Endothelial cell of umbilical vein (primary cell): ENCODE measurements around the gene FAXDC2. TPM values are rescaled to one million over a fixed set of nuclear protein-coding genes. Genes with fewer than 3 reads are reported as not detected.

Experiments
- BruUV-seq: library from RNA; stranded (reverse); fragments of 400-500 nt; replicated peaks from 2 replicates; lab custom pipeline; 2021; lab: Mats Ljungman, UMichigan
- CTCF ChIA-PET: fragments of 300-600, 350-600 bp; sonication (Branson Sonifier 250); formaldehyde crosslinking; loops from one replicate; lab custom pipeline; 2021; ENCODE audit warnings: antibody characterized with exemption, inconsistent platforms; lab: Charles Lee
- POLR2A ChIA-PET: fragments of 300-600, 350-600 bp; sonication (Branson Sonifier 250); formaldehyde crosslinking; loops from one replicate; lab custom pipeline; 2021; ENCODE audit warnings: antibody characterized with exemption, inconsistent platforms; lab: Charles Lee
- DNase-seq: peaks from one replicate; pipeline ENCODE4 v3.0.0-alpha.2; 2011; ENCODE audit warnings: low read depth, low spot score
- FAIRE-seq: peaks from 2 replicates; lab custom pipeline; 2011; peaks lifted over from hg19 to GRCh38; lab: Jason Lieb, UNC
- H2AFZ ChIP-seq: 2 replicates; pipeline ENCODE4 v1.6.0; 2012; ENCODE audit warnings: low read depth, low read length, control low read depth, inconsistent platforms
- H3K27ac ChIP-seq: 2 replicates; pipeline ENCODE4 v1.5.1; 2011; ENCODE audit warnings: low read depth, mild to moderate bottlenecking, control low read depth, low read length, moderate library complexity; ENCODE audit not compliant: insufficient read depth
- H3K27me3 ChIP-seq, 2 experiments: 2 replicates each; pipeline versions ENCODE4 v1.6.0 to v1.6.1; 2011; ENCODE audit warnings: low read length in 2 of 2, mixed read lengths in 1 of 2; ENCODE audit not compliant: control insufficient read depth in 2 of 2, insufficient read depth in 2 of 2
- H3K36me3 ChIP-seq, 2 experiments: 2 replicates in 1 of 2; 3 replicates in 1 of 2; pipeline ENCODE4 v1.5.1; 2011; ENCODE audit warnings: low read length in 2 of 2, mild to moderate bottlenecking in 1 of 2, moderate library complexity in 1 of 2; ENCODE audit not compliant: control insufficient read depth in 2 of 2, insufficient read depth in 2 of 2; ENCODE audit errors: extremely low read depth in 1 of 2
- H3K4me1 ChIP-seq: 3 replicates; pipeline ENCODE4 v1.5.1; 2011; ENCODE audit warnings: mild to moderate bottlenecking, low read length; ENCODE audit not compliant: control insufficient read depth, insufficient read depth; ENCODE audit errors: extremely low read depth
- H3K4me2 ChIP-seq: 2 replicates; pipeline ENCODE4 v1.6.1; 2011; ENCODE audit warnings: low read length, control low read depth, mixed read lengths; ENCODE audit not compliant: insufficient read depth
- H3K4me3 ChIP-seq, 3 experiments: fragments of 200-600 bp in 1 of 3; sonication (generic), shearing (Covaris generic) in 1 of 3; replicated peaks in 1 of 3; 2 replicates each; pipeline ENCODE4 v1.5.1; 2011 to 2016; ENCODE audit warnings: control low read depth in 3 of 3, low read length in 3 of 3, mild to moderate bottlenecking in 2 of 3, inconsistent platforms in 1 of 3, low read depth in 1 of 3, moderate library complexity in 1 of 3; ENCODE audit not compliant: insufficient read depth in 1 of 3
- H3K79me2 ChIP-seq: 2 replicates; pipeline ENCODE4 v1.6.0; 2012; ENCODE audit warnings: low read length, inconsistent platforms; ENCODE audit not compliant: control insufficient read depth, insufficient read depth
- H3K9ac ChIP-seq: replicated peaks from 2 replicates; pipeline ENCODE3; 2011; ENCODE audit warnings: low read length, control low read depth; ENCODE audit not compliant: insufficient read depth; ENCODE audit errors: extremely low read depth
- H3K9me1 ChIP-seq: replicated peaks from 3 replicates; pipeline ENCODE4 v1.6.0; 2011; ENCODE audit warnings: mild to moderate bottlenecking, low read length; ENCODE audit not compliant: control insufficient read depth, insufficient read depth; ENCODE audit errors: extremely low read depth
- H3K9me3 ChIP-seq: replicated peaks from 2 replicates; pipeline ENCODE4 v1.5.1; 2012; ENCODE audit warnings: low read length, inconsistent platforms; ENCODE audit not compliant: control insufficient read depth, insufficient read depth
- H4K20me1 ChIP-seq: replicated peaks from 2 replicates; pipeline ENCODE3; 2011; ENCODE audit warnings: mild to moderate bottlenecking, low read length; ENCODE audit not compliant: control insufficient read depth, insufficient read depth; ENCODE audit errors: extremely low read depth
- EZH2 ChIP-seq: IDR thresholded peaks from 2 replicates; pipeline ENCODE4 v1.6.1; 2012; ENCODE audit warnings: borderline replicate concordance, low read depth, mild to moderate bottlenecking, moderate library complexity, low read length, inconsistent platforms; ENCODE audit not compliant: severe bottlenecking
- FOS ChIP-seq: IDR thresholded peaks from 2 replicates; pipeline ENCODE4 v1.6.1; 2011; ENCODE audit warnings: mild to moderate bottlenecking, low read length, moderate library complexity, borderline replicate concordance; ENCODE audit not compliant: insufficient read depth
- GATA2 ChIP-seq: IDR thresholded peaks from 2 replicates; pipeline ENCODE4 v1.7.0; 2011; ENCODE audit warnings: low read depth, mild to moderate bottlenecking, moderate library complexity, mixed read lengths, low read length; ENCODE audit not compliant: insufficient read length, insufficient read depth
- JUN ChIP-seq: IDR thresholded peaks from 2 replicates; pipeline ENCODE4 v1.6.1; 2011; ENCODE audit warnings: borderline replicate concordance, low read depth; ENCODE audit not compliant: insufficient read length, insufficient read depth
- MAX ChIP-seq: IDR thresholded peaks from 2 replicates; pipeline ENCODE4 v1.6.1; 2011; ENCODE audit not compliant: insufficient read depth, insufficient read length
- POLR2A ChIP-seq: IDR thresholded peaks from 2 replicates; pipeline ENCODE4 v1.6.1; 2012; ENCODE audit warnings: low read depth, mild to moderate bottlenecking, control low read depth, low read length
- POLR2AphosphoS5 ChIP-seq: IDR thresholded peaks from 2 replicates; pipeline ENCODE4 v1.6.1; 2012; ENCODE audit warnings: low read depth, mild to moderate bottlenecking, control low read depth, low read length, moderate library complexity; ENCODE audit not compliant: insufficient read depth
- dilution Hi-C: fragments of 300-500 bp; cut with MboI; formaldehyde crosslinking; loops from one replicate; pipeline ENCODE4 v1.15.0; 2019; ENCODE audit warnings: low sequenced_read_pairs; ENCODE audit not compliant: extremely low pct_ligation_motif_present
- intact Hi-C: fragments of 100-400 bp; cut with micrococcal nuclease; formaldehyde crosslinking; loops from one replicate; pipeline ENCODE4 v1.10.0; 2022
- polyA plus RNA-seq, 4 experiments: library from polyadenylated mRNA; depleted of rRNA in 3 of 4; stranded (reverse) in 3 of 4; unstranded in 1 of 4; fragments of >200 nt; gene quantifications; 2 replicates each; pipeline versions ENCODE4 v1.2.1 to v1.2.3, GENCODE V29; 2011 to 2012; ENCODE audit warnings: missing spikeins in 1 of 4
- total RNA-seq: library from RNA; stranded (reverse); gene quantifications from 2 replicates; pipeline ENCODE4 v1.2.3, GENCODE V29; 2021

Gene FAXDC2
- total and polyA plus RNA-seq, 2 donors (not counting 3 experiments of a cell fraction or from before 2014, with no cell fraction given) = 8.3 to 12.0 TPM

- FAIRE-seq (peak; percentile 37), DNase-seq (no peak)
- peaks cover 3% of the 10 kb centered on the region for H3K9me1 ChIP-seq
- no peak overlapping the region for H3K4me2 ChIP-seq
- H3K36me3 ChIP-seq = no peaks in the 10 kb centered on the region
- no TSS peak for BruUV-seq
- no peak overlapping the region for H3K4me3 ChIP-seq
- H2AFZ ChIP-seq = no peak overlapping the region
- no peak for TF ChIP-seq MAX
- TF ChIP-seq GATA2 = no peak
- no peak for TF ChIP-seq FOS
- TF ChIP-seq EZH2 = no peak
- ChIA-PET CTCF (interaction anchor here (1.0 to 1.2 kb wide), 2 partner anchors 9 to 21 kb away, joined by 3 to 4 read pairs; no protein-coding TSS in a partner anchor), POLR2A (no interaction called here)
- peaks cover 99% of the 10 kb centered on the region for H3K79me2 ChIP-seq
- peaks cover 5% of the 10 kb centered on the region for H4K20me1 ChIP-seq
- no peaks in the 10 kb centered on the region for H3K4me1 ChIP-seq
- H3K9me3 ChIP-seq = no peaks in the 10 kb centered on the region
- no peaks in the 10 kb centered on the region for H3K27me3 ChIP-seq
- intact Hi-C loops = no loop called here
- H3K9ac ChIP-seq = no peak overlapping the region
- H3K27ac ChIP-seq = no peak overlapping the region
- dilution Hi-C loops = no loop called here
Observed at GRCh38 chr5:154779105-154779504, 71.3 kb downstream of the FAXDC2 start.

GRCh38 chr5:154778534-154778933 lies 71.9 kb downstream of the FAXDC2 start:
- FAIRE-seq = no peak
- H3K9me3 ChIP-seq = no peaks in the 10 kb centered on the region
- no peak overlapping the region for H3K27ac ChIP-seq
- BruUV-seq = no TSS peak
- DNase-seq = no peak
- dilution Hi-C loops (no loop called here), intact Hi-C loops (no loop called here)
- peaks cover 5% of the 10 kb centered on the region for H4K20me1 ChIP-seq
- H3K9me1 ChIP-seq = peaks cover 2% of the 10 kb centered on the region
- no peaks in the 10 kb centered on the region for H3K36me3 ChIP-seq
- CTCF ChIA-PET = interaction anchor here (1.0 to 1.2 kb wide), 2 partner anchors 9 to 20 kb away, joined by 3 to 4 read pairs; no protein-coding TSS in a partner anchor
- H3K79me2 ChIP-seq = peaks cover 99% of the 10 kb centered on the region
- H3K27me3 ChIP-seq = no peaks in the 10 kb centered on the region
- TF ChIP-seq JUN (no peak), POLR2AphosphoS5 (no peak), GATA2 (no peak), POLR2A (no peak)
- no peaks in the 10 kb centered on the region for H3K4me1 ChIP-seq
- no peak overlapping the region for H3K4me3 ChIP-seq
- POLR2A ChIA-PET = interaction anchor here (0.7 kb wide), 1 partner anchor 97 kb away, joined by 4 read pairs; no protein-coding TSS in a partner anchor
- H2AFZ ChIP-seq = no peak overlapping the region
- H3K4me2 ChIP-seq = no peak overlapping the region
- H3K9ac ChIP-seq = no peak overlapping the region
